OCI-LY1 (cell line): ENCODE data around the gene GRK6.

Experiments used
- H2AFZ ChIP-seq: fragments of 200-600 bp; sonication (generic), shearing (Covaris generic); 2 replicates; pipeline ENCODE4 v1.6.0; 2014; ENCODE audit warnings: antibody characterized with exemption, mild to moderate bottlenecking, low read length
- H3F3A ChIP-seq: fragments of 200-600 bp; sonication (generic), shearing (Covaris generic); 2 replicates; pipeline ENCODE4 v1.6.0; 2014; ENCODE audit warnings: mild to moderate bottlenecking, antibody characterized with exemption, low read length, moderate library complexity; ENCODE audit not compliant: insufficient read depth
- H3K27ac ChIP-seq: fragments of 200-600 bp; sonication (generic); 2 replicates; pipeline ENCODE4 v1.5.1; 2014; ENCODE audit warnings: low read length, mixed run types, mild to moderate bottlenecking, low read depth; ENCODE audit not compliant: poor library complexity, severe bottlenecking
- H3K27me3 ChIP-seq: fragments of 200-600 bp; sonication (generic); 2 replicates; pipeline ENCODE4 v1.6.0; 2014; ENCODE audit warnings: antibody characterized with exemption, mild to moderate bottlenecking, low read length, moderate library complexity; ENCODE audit not compliant: insufficient read depth
- H3K36me3 ChIP-seq: fragments of 200-600 bp; sonication (generic); 2 replicates; pipeline ENCODE4 v1.6.1; 2014; ENCODE audit warnings: mild to moderate bottlenecking, antibody characterized with exemption, low read length, moderate library complexity, mixed read lengths; ENCODE audit not compliant: insufficient read depth
- H3K4me1 ChIP-seq: fragments of 200-600 bp; sonication (generic); 2 replicates; pipeline ENCODE4 v1.5.1; 2014; ENCODE audit warnings: mild to moderate bottlenecking, low read length, moderate library complexity; ENCODE audit not compliant: insufficient read depth, severe bottlenecking
- H3K4me2 ChIP-seq: fragments of 200-600 bp; sonication (generic), shearing (Covaris generic); 2 replicates; pipeline ENCODE4 v1.6.1; 2014; ENCODE audit warnings: low read length
- H3K4me3 ChIP-seq: fragments of 200-600 bp; sonication (generic); 2 replicates; pipeline ENCODE4 v1.5.1; 2014; ENCODE audit warnings: low read length, low read depth, mild to moderate bottlenecking, mixed read lengths; ENCODE audit not compliant: poor library complexity, severe bottlenecking
- H3K79me2 ChIP-seq: fragments of 200-600 bp; shearing (Covaris generic); 2 replicates; pipeline ENCODE4 v1.6.1; 2016; ENCODE audit warnings: mixed run types, low read length, mixed read lengths; ENCODE audit not compliant: insufficient read depth
- H3K9ac ChIP-seq: fragments of 200-600 bp; sonication (generic), shearing (Covaris generic); 2 replicates; pipeline ENCODE4 v1.6.1; 2014; ENCODE audit warnings: mild to moderate bottlenecking, low read length, mixed read lengths
- H3K9me2 ChIP-seq: fragments of 200-600 bp; sonication (generic), shearing (Covaris generic); 2 replicates; pipeline ENCODE4 v1.6.1; 2014; ENCODE audit warnings: low read depth, mild to moderate bottlenecking, low read length, mixed read lengths
- H3K9me3 ChIP-seq: fragments of 200-600 bp; shearing (Covaris generic); 2 replicates; pipeline ENCODE4 v1.6.1; 2014; ENCODE audit warnings: low read length, mixed read lengths
- H4K20me1 ChIP-seq: fragments of 200-600 bp; sonication (generic), shearing (Covaris generic); 2 replicates; pipeline ENCODE4 v1.6.0; 2016; ENCODE audit warnings: mild to moderate bottlenecking, low read length; ENCODE audit not compliant: insufficient read depth
- EZH2 ChIP-seq: fragments of 200-600 bp; sonication (generic), shearing (Covaris generic); IDR thresholded peaks from 2 replicates; pipeline ENCODE4 v1.8.0; 2017; ENCODE audit warnings: borderline replicate concordance, mixed run types, mild to moderate bottlenecking, antibody characterized with exemption, low read length, moderate library complexity, mixed read lengths
- TF ChIP-seq, protein P1 (sequence below): fragments of 200-600 bp; sonication (generic), shearing (Covaris generic); IDR thresholded peaks from 2 replicates; pipeline ENCODE4 v1.5.1; 2017; ENCODE audit warnings: mild to moderate bottlenecking, antibody characterized with exemption, low read length, moderate library complexity, mixed read lengths

The GRK6 gene

GRCh38 chr5:177434942-177435738 lies 8.7 kb downstream of the GRK6 start:
- Histone ChIP-seq H3K9ac (no peak overlapping the region), H3K9me2 (no peaks in the 10 kb centered on the region), H2AFZ (no peak overlapping the region), H3F3A (no peaks in the 10 kb centered on the region), H3K27me3 (no peaks in the 10 kb centered on the region), H3K79me2 (no peaks in the 10 kb centered on the region), H3K4me1 (peaks cover 23% of the 10 kb centered on the region), H3K9me3 (no peaks in the 10 kb centered on the region), H3K4me2 (no peak overlapping the region), H3K4me3 (no peak overlapping the region), H3K36me3 (peaks cover 76% of the 10 kb centered on the region), H3K27ac (no peak overlapping the region), H4K20me1 (no peaks in the 10 kb centered on the region)
- TF ChIP-seq, protein P1, sequence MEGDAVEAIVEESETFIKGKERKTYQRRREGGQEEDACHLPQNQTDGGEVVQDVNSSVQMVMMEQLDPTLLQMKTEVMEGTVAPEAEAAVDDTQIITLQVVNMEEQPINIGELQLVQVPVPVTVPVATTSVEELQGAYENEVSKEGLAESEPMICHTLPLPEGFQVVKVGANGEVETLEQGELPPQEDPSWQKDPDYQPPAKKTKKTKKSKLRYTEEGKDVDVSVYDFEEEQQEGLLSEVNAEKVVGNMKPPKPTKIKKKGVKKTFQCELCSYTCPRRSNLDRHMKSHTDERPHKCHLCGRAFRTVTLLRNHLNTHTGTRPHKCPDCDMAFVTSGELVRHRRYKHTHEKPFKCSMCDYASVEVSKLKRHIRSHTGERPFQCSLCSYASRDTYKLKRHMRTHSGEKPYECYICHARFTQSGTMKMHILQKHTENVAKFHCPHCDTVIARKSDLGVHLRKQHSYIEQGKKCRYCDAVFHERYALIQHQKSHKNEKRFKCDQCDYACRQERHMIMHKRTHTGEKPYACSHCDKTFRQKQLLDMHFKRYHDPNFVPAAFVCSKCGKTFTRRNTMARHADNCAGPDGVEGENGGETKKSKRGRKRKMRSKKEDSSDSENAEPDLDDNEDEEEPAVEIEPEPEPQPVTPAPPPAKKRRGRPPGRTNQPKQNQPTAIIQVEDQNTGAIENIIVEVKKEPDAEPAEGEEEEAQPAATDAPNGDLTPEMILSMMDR, result no peak
- TF ChIP-seq EZH2, result no peak

DNA sequence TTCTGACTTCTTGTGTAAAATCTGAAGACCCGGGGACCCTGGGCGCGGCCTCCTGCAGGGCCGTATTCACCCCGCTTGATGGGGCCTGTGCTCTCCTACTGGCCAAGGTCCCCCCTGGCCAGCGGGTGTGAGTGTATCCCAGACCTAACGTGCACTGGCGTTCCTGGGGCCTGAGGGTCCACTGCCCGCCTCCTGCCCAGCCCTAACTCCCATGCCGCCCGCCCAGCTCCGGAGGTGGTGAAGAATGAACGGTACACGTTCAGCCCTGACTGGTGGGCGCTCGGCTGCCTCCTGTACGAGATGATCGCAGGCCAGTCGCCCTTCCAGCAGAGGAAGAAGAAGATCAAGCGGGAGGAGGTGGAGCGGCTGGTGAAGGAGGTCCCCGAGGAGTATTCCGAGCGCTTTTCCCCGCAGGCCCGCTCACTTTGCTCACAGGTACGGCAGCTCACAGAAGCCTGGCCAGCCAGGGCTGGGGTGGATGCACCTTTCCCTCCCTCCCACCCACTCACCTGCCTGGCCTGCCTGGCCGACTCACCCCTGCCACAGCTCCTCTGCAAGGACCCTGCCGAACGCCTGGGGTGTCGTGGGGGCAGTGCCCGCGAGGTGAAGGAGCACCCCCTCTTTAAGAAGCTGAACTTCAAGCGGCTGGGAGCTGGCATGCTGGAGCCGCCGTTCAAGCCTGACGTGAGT lies 9.5 kb downstream of the GRK6 start:
- Histone ChIP-seq H3K79me2 (no peaks in the 10 kb centered on the region), H3K4me3 (no peak overlapping the region), H3K27ac (no peak overlapping the region), H3K36me3 (peaks cover 80% of the 10 kb centered on the region), H3K27me3 (no peaks in the 10 kb centered on the region), H3K9me3 (no peaks in the 10 kb centered on the region), H3K9me2 (no peaks in the 10 kb centered on the region), H4K20me1 (no peaks in the 10 kb centered on the region), H2AFZ (no peak overlapping the region), H3K9ac (no peak overlapping the region), H3F3A (no peaks in the 10 kb centered on the region), H3K4me2 (no peak overlapping the region), H3K4me1 (peaks cover 15% of the 10 kb centered on the region)
- TF ChIP-seq EZH2, result no peak
- TF ChIP-seq, protein P1, result no peak

GRCh38 chr5:177437623-177438022 lies 11.1 kb downstream of the GRK6 start:
- Histone ChIP-seq H3K79me2 (no peaks in the 10 kb centered on the region), H3K27me3 (no peaks in the 10 kb centered on the region), H3K9ac (no peak overlapping the region), H4K20me1 (no peaks in the 10 kb centered on the region), H3K9me3 (no peaks in the 10 kb centered on the region), H2AFZ (no peak overlapping the region), H3K9me2 (no peaks in the 10 kb centered on the region), H3K27ac (no peak overlapping the region), H3K4me2 (no peak overlapping the region), H3F3A (no peaks in the 10 kb centered on the region), H3K4me1 (no peaks in the 10 kb centered on the region), H3K4me3 (no peak overlapping the region), H3K36me3 (peaks cover 86% of the 10 kb centered on the region)
- TF ChIP-seq, protein P1, result no peak
- no peak for TF ChIP-seq EZH2
